Neural crest cell (in vitro differentiated cells): ENCODE data around the gene ADGRG1. TPM values are rescaled to one million over a fixed set of nuclear protein-coding genes. Genes with fewer than 3 reads are reported as not detected.

Source experiments
- DNase-seq: peaks from one replicate; pipeline ENCODE4 v3.0.0; 2021; ENCODE audit warnings: low read depth, mixed read lengths, low spot score
- H3K27ac Mint-ChIP-seq: one replicate; pipeline ENCODE4 v1.8.0; 2021; ENCODE audit warnings: mild to moderate bottlenecking, mixed read lengths; ENCODE audit not compliant: unreplicated experiment
- H3K27me3 Mint-ChIP-seq: 2 replicates; pipeline ENCODE4 v1.8.0; 2021; ENCODE audit warnings: low read depth, mild to moderate bottlenecking, mixed read lengths
- H3K36me3 Mint-ChIP-seq: 2 replicates; pipeline ENCODE4 v1.8.0; 2021; ENCODE audit warnings: low read depth, mild to moderate bottlenecking, mixed read lengths
- H3K4me1 Mint-ChIP-seq: 2 replicates; pipeline ENCODE4 v1.8.0; 2021; ENCODE audit warnings: mixed read lengths
- H3K4me3 Mint-ChIP-seq: one replicate; pipeline ENCODE4 v1.8.0; 2021; ENCODE audit warnings: mild to moderate bottlenecking, mixed read lengths
- H3K9me3 Mint-ChIP-seq: 2 replicates; pipeline ENCODE4 v1.8.0; 2021; ENCODE audit warnings: mixed read lengths
- total RNA-seq: library from RNA; stranded (reverse); gene quantifications from 2 replicates; pipeline ENCODE4 v1.2.1, GENCODE V29; 2021
- TF ChIP-seq, protein P1 (sequence below): fragments of 200-600 bp; sonication (generic); conservative IDR thresholded peaks from 2 replicates; pipeline ENCODE4 v1.5.0; 2021; ENCODE audit warnings: antibody characterized with exemption, mild to moderate bottlenecking

The ADGRG1 gene
- total RNA-seq, 1 donor from 2014 or later: 58.5 TPM

DNA sequence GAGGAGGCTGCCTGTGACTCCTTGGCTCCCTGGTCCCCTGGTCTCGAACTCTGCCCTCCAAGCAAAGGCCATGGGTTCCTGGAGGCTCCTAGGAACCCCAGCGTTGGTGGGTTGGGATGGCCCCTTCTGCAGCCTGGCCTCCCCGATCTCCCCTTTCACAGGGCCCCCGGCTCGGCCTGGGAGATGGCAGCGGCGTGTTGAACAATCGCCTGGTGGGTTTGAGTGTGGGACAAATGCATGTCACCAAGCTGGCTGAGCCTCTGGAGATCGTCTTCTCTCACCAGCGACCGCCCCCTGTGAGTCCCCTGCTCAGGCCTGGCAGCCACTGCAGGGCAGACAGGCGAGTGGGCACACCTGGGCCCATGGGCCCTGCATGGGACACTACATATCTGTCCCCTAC is 50.6 kb downstream of the ADGRG1 start:
- H3K9me3 Mint-ChIP-seq: no peaks in the 10 kb centered on the region
- no peaks in the 10 kb centered on the region for H3K27me3 Mint-ChIP-seq
- no peaks in the 10 kb centered on the region for H3K36me3 Mint-ChIP-seq
- TF ChIP-seq, protein P1, sequence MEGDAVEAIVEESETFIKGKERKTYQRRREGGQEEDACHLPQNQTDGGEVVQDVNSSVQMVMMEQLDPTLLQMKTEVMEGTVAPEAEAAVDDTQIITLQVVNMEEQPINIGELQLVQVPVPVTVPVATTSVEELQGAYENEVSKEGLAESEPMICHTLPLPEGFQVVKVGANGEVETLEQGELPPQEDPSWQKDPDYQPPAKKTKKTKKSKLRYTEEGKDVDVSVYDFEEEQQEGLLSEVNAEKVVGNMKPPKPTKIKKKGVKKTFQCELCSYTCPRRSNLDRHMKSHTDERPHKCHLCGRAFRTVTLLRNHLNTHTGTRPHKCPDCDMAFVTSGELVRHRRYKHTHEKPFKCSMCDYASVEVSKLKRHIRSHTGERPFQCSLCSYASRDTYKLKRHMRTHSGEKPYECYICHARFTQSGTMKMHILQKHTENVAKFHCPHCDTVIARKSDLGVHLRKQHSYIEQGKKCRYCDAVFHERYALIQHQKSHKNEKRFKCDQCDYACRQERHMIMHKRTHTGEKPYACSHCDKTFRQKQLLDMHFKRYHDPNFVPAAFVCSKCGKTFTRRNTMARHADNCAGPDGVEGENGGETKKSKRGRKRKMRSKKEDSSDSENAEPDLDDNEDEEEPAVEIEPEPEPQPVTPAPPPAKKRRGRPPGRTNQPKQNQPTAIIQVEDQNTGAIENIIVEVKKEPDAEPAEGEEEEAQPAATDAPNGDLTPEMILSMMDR: no peak
- peak overlapping the region; percentile 71 for H3K27ac Mint-ChIP-seq
- DNase-seq: no peak
- H3K4me1 Mint-ChIP-seq: peaks cover 25% of the 10 kb centered on the region
- H3K4me3 Mint-ChIP-seq: no peak overlapping the region

DNA sequence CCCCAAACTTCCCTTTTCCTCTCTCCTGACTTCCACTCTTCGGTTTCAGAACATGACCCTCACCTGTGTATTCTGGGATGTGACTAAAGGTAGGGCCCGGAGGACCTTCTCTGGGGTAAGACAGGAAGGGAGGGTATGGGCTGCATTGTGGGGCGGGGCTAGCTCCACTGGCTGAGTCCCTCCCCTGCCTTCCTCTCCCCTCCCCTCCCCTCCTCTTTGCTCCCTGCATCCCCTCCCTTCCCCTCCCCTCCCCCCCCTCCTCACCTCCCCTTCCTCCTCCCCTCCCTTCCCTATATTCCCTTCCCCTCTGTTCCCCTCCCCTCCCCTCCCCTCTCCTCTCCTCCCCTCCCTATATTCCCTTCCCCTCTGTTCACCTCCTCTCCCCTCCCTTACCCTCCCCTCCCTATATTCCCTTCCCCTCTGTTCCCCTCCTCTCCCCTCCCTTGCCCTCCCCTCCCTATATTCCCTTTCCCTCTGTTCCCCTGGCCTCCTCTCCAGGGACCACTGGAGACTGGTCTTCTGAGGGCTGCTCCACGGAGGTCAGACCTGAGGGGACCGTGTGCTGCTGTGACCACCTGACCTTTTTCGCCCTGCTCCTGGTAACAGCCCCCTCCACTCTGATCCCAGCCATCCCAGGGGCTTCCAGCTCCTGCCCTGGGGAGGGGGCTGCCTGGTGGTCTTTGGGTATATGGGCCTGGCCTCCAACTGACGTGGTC is 51.5 kb downstream of the ADGRG1 start:
- Mint-ChIP-seq H3K4me3 (no peak overlapping the region), H3K9me3 (no peaks in the 10 kb centered on the region), H3K27me3 (no peaks in the 10 kb centered on the region), H3K27ac (no peak overlapping the region), H3K4me1 (peaks cover 25% of the 10 kb centered on the region), H3K36me3 (no peaks in the 10 kb centered on the region)
- no peak for DNase-seq
- TF ChIP-seq, protein P1: no peak

DNA sequence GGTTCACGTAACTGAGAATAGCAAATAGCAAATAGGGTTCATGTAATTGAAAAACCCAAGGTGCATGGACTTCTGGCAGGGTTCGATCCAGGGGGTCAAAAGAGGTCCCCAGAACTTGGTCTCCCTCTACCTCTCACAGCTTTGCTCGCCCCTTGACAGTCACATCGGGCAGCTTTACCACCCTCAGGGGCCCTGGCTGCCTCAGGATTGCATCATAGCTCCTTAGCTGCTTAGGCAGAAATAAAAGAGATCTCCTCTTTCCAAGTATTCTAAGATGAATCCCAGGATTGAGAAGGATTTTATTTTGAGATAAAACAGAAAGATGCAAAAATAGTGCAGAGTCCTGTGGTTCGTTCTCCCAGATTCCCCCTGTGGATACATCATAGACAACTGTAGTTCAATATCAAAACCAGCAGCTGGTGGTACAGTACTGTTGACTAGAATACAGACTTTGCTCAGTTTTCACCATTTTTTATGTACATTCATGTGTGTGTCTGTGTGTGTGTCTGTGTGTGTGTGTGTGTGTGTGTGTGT is 52.5 kb downstream of the ADGRG1 start:
- H3K36me3 Mint-ChIP-seq: no peaks in the 10 kb centered on the region
- no peaks in the 10 kb centered on the region for H3K9me3 Mint-ChIP-seq
- peak overlapping the region; percentile 19 for H3K27ac Mint-ChIP-seq
- no peaks in the 10 kb centered on the region for H3K27me3 Mint-ChIP-seq
- H3K4me1 Mint-ChIP-seq: peaks cover 19% of the 10 kb centered on the region
- DNase-seq: no peak
- TF ChIP-seq, protein P1: no peak
- no peak overlapping the region for H3K4me3 Mint-ChIP-seq

DNA sequence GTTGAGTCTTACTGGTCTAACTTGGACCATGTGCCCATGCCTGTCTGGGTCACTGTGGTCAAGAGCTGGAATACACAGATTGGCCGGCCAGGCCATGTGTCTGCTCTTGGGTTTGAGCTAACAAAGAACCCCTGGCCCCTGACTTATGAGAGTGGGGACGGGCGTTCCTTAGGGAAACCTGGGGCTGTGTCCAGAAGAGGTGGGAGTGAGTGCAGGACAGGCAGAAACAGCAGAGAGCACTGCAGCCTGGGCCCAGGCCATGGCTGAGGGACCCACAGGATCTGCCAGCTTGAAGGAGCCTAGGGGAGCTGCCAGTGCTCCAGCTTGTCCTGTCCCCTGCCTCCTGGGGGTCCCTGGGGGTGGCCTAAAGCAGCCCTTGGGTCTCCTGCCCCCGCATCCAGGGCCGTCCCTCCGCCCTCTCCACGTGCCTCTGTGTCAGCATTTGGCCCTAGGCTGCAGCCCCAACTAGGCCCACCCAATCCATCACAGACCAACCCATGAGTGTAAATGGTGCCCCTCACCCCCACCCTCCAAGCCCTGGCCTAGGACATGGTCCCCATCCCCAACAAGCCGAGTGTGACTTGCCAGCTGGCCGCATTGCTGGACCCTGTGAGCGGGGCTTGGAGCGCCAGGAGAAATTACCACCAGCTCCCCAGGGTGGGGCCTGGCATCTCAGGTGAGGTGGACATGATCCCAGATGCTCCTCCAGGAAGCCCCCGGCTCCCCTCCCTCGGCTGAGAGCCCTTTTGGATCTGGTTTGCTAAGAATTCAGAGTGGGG is 53.7 kb downstream of the ADGRG1 start:
- peaks cover 10% of the 10 kb centered on the region for H3K4me1 Mint-ChIP-seq
- no peak overlapping the region for H3K4me3 Mint-ChIP-seq
- TF ChIP-seq, protein P1: no peak
- H3K27ac Mint-ChIP-seq: no peak overlapping the region
- H3K27me3 Mint-ChIP-seq: no peaks in the 10 kb centered on the region
- no peaks in the 10 kb centered on the region for H3K36me3 Mint-ChIP-seq
- DNase-seq: no peak
- H3K9me3 Mint-ChIP-seq: peaks cover 2% of the 10 kb centered on the region

DNA sequence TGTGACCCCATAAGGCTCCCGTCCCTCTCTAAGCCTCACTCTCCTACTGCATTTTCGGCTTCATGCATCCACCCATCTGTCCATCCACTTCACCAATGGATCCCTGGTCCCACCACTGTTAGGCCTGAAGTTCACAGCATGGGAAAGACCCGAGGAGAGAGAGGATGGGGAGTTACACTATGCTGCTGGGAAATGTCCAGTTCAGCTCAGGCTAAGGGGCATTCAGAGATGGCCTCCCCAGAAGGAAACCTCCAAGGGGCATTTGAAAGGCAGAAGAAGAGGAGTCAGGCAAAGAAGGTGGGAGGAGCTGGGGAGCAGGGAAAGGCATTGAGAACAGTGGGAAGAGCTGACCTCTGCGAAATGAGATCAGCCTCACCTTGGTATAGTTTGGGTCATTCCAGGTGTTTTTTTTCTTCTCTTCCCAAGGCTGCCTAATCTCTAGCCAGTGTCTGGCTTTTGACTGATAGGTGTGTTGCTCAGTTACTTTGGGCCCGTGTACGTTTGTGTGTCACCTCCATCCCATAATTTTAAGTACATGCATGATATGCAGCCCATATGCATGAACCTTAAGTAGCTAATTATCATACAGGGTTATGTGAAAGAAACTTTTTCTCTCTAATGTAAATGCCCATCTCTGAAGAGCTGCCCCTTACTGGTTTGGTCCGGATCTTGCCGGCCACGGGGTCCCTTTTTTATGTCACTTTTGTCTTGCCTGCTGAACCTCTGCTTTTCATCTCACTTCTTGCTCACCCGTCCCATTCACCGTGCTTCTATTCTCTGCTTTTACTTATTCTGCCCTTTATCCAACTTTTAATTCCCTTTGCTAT is 54.6 kb downstream of the ADGRG1 start:
- Mint-ChIP-seq H3K36me3 (no peaks in the 10 kb centered on the region), H3K27ac (no peak overlapping the region), H3K4me1 (peaks cover 5% of the 10 kb centered on the region), H3K27me3 (no peaks in the 10 kb centered on the region), H3K9me3 (peaks cover 2% of the 10 kb centered on the region), H3K4me3 (no peak overlapping the region)
- TF ChIP-seq, protein P1: no peak
- no peak for DNase-seq
